Neural progenitor cell (in vitro differentiated cells): ENCODE results near the gene CYLD. TPM values are rescaled to one million over a fixed set of nuclear protein-coding genes. Genes with fewer than 3 reads are reported as not detected.

Source experiments
- DNase-seq: peaks from one replicate; pipeline ENCODE4 v3.0.0-alpha.2; 2016; ENCODE audit warnings: low spot score
- H2AFZ ChIP-seq: fragments of 200-600 bp; sonication (generic); replicated peaks from 2 replicates; pipeline ENCODE4 v1.6.1; 2016; ENCODE audit warnings: antibody characterized with exemption
- H3F3A ChIP-seq: fragments of 200-600 bp; sonication (generic); 2 replicates; pipeline ENCODE4 v1.6.1; 2016; ENCODE audit warnings: antibody characterized with exemption, low read depth
- H3K27ac ChIP-seq: fragments of 200-600 bp; sonication (generic); 2 replicates; pipeline ENCODE4 v1.5.1; 2016; ENCODE audit warnings: mild to moderate bottlenecking
- H3K27me3 ChIP-seq: fragments of 200-600 bp; sonication (generic); 2 replicates; pipeline ENCODE4 v1.6.1; 2016; ENCODE audit warnings: mild to moderate bottlenecking, moderate library complexity
- H3K36me3 ChIP-seq: fragments of 200-600 bp; sonication (generic); 2 replicates; pipeline ENCODE4 v1.5.1; 2016
- H3K4me1 ChIP-seq: fragments of 200-600 bp; sonication (generic); 2 replicates; pipeline ENCODE4 v1.6.1; 2016; ENCODE audit warnings: mixed run types
- H3K4me2 ChIP-seq: fragments of 200-600 bp; sonication (generic); 2 replicates; pipeline ENCODE4 v1.6.1; 2016
- H3K4me3 ChIP-seq: fragments of 200-600 bp; sonication (generic); 2 replicates; pipeline ENCODE4 v1.5.1; 2016
- H3K79me2 ChIP-seq: fragments of 200-600 bp; sonication (generic); 2 replicates; pipeline ENCODE4 v1.6.1; 2016; ENCODE audit warnings: low read depth
- H3K9ac ChIP-seq: fragments of 200-600 bp; sonication (generic); 2 replicates; pipeline ENCODE4 v1.6.1; 2016
- H3K9me3 ChIP-seq: fragments of 200-600 bp; sonication (generic); 2 replicates; pipeline ENCODE4 v1.5.1; 2016; ENCODE audit warnings: low read depth
- H4K20me1 ChIP-seq: fragments of 200-600 bp; sonication (generic); 2 replicates; pipeline ENCODE4 v1.6.1; 2016; ENCODE audit warnings: low read depth
- H3K27ac Mint-ChIP-seq: 3 replicates; pipeline ENCODE4 v1.8.0; 2021; ENCODE audit warnings: mixed read lengths
- H3K27me3 Mint-ChIP-seq: 2 replicates; pipeline ENCODE4 v1.8.0; 2022; ENCODE audit warnings: low read depth, mild to moderate bottlenecking, inconsistent platforms, moderate library complexity, mixed read lengths; ENCODE audit not compliant: insufficient read depth
- H3K36me3 Mint-ChIP-seq: 3 replicates; pipeline ENCODE4 v1.8.0; 2021; ENCODE audit warnings: mixed read lengths
- H3K4me1 Mint-ChIP-seq: 3 replicates; pipeline ENCODE4 v1.8.0; 2021; ENCODE audit warnings: mixed read lengths
- H3K4me3 Mint-ChIP-seq: 3 replicates; pipeline ENCODE4 v1.8.0; 2021; ENCODE audit warnings: mild to moderate bottlenecking, moderate library complexity, mixed read lengths
- H3K9me3 Mint-ChIP-seq: 3 replicates; pipeline ENCODE4 v1.8.0; 2020; ENCODE audit warnings: mixed read lengths
- EZH2 ChIP-seq: fragments of 200-600 bp; sonication (generic); IDR thresholded peaks from 2 replicates; pipeline ENCODE4 v1.6.1; 2017; ENCODE audit warnings: antibody characterized with exemption, mild to moderate bottlenecking, moderate library complexity
- EZH2phosphoT487 ChIP-seq: fragments of 200-600 bp; sonication (generic); IDR thresholded peaks from 2 replicates; pipeline ENCODE4 v1.6.1; 2017; ENCODE audit warnings: antibody characterized with exemption
- total RNA-seq: library from RNA; depleted of rRNA; stranded (reverse); fragments of >200 nt; gene quantifications from 2 replicates; pipeline ENCODE4 v1.2.3, GENCODE V29; 2015; ENCODE audit warnings: low replicate concordance
- TF ChIP-seq, protein P1 (sequence below): fragments of 200-600 bp; sonication (generic); IDR thresholded peaks from 2 replicates; pipeline ENCODE4 v1.5.1; 2017; ENCODE audit warnings: antibody characterized with exemption, mild to moderate bottlenecking

The CYLD gene
- total RNA-seq, 1 donor from 2014 or later = 22.0 TPM

- Histone ChIP-seq H3K27ac (no peak overlapping the region), H3K9ac (no peak overlapping the region), H3K27me3 (no peaks in the 10 kb centered on the region), H3K4me3 (no peak overlapping the region), H3K79me2 (no peaks in the 10 kb centered on the region), H3K4me1 (no peaks in the 10 kb centered on the region), H3K36me3 (no peaks in the 10 kb centered on the region), H4K20me1 (no peaks in the 10 kb centered on the region), H2AFZ (no peak overlapping the region), H3K4me2 (no peak overlapping the region), H3F3A (no peaks in the 10 kb centered on the region), H3K9me3 (no peaks in the 10 kb centered on the region)
- Mint-ChIP-seq H3K27ac (no peak overlapping the region), H3K9me3 (no peaks in the 10 kb centered on the region), H3K4me3 (no peak overlapping the region), H3K36me3 (peaks cover 13% of the 10 kb centered on the region), H3K4me1 (no peaks in the 10 kb centered on the region), H3K27me3 (no peaks in the 10 kb centered on the region)
- TF ChIP-seq EZH2phosphoT487 = no peak
- TF ChIP-seq, protein P1, sequence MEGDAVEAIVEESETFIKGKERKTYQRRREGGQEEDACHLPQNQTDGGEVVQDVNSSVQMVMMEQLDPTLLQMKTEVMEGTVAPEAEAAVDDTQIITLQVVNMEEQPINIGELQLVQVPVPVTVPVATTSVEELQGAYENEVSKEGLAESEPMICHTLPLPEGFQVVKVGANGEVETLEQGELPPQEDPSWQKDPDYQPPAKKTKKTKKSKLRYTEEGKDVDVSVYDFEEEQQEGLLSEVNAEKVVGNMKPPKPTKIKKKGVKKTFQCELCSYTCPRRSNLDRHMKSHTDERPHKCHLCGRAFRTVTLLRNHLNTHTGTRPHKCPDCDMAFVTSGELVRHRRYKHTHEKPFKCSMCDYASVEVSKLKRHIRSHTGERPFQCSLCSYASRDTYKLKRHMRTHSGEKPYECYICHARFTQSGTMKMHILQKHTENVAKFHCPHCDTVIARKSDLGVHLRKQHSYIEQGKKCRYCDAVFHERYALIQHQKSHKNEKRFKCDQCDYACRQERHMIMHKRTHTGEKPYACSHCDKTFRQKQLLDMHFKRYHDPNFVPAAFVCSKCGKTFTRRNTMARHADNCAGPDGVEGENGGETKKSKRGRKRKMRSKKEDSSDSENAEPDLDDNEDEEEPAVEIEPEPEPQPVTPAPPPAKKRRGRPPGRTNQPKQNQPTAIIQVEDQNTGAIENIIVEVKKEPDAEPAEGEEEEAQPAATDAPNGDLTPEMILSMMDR = no peak
- no peak for TF ChIP-seq EZH2
- no peak for DNase-seq
Measured at GRCh38 chr16:50781518-50781917, 39.6 kb downstream of the CYLD start.

DNA sequence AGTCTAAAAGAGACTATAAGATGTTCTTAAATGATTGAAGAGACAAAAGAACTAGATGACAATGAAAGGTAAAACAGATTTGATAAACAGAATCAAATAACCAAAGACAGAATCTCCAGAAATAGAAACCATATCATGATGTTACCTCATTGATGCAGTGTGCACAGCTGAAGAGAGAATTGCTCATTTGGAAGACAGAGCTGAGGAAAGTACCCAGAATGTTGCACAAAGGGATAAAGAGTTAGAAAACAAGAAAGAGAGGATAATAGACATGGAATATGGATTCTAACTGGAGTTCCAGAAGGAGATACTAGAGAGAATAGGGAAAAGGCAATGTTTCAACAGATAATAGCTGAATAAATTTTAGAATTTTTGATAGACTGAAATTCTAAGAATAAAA is 47.9 kb downstream of the CYLD start:
- H3K36me3 Mint-ChIP-seq = peaks cover 9% of the 10 kb centered on the region
- Histone ChIP-seq H3K4me1 (no peaks in the 10 kb centered on the region), H3K9ac (no peak overlapping the region), H2AFZ (no peak overlapping the region), H3K36me3 (no peaks in the 10 kb centered on the region), H3K4me3 (no peak overlapping the region), H3K27me3 (no peaks in the 10 kb centered on the region), H3F3A (no peaks in the 10 kb centered on the region), H4K20me1 (no peaks in the 10 kb centered on the region), H3K4me2 (no peak overlapping the region), H3K79me2 (no peaks in the 10 kb centered on the region), H3K27ac (no peak overlapping the region), H3K9me3 (peaks cover 9% of the 10 kb centered on the region)
- no peak for TF ChIP-seq EZH2phosphoT487
- TF ChIP-seq, protein P1 = no peak
- H3K4me3 Mint-ChIP-seq = no peak overlapping the region
- no peaks in the 10 kb centered on the region for H3K27me3 Mint-ChIP-seq
- peaks cover 11% of the 10 kb centered on the region for H3K9me3 Mint-ChIP-seq
- H3K4me1 Mint-ChIP-seq = no peaks in the 10 kb centered on the region
- no peak overlapping the region for H3K27ac Mint-ChIP-seq
- no peak for DNase-seq

- no peak overlapping the region for H3K4me3 Mint-ChIP-seq
- Histone ChIP-seq H3K27me3 (no peaks in the 10 kb centered on the region), H3K9me3 (peaks cover 9% of the 10 kb centered on the region), H3K9ac (no peak overlapping the region), H3K4me1 (no peaks in the 10 kb centered on the region), H3K79me2 (no peaks in the 10 kb centered on the region), H3F3A (no peaks in the 10 kb centered on the region), H3K4me3 (no peak overlapping the region), H3K27ac (no peak overlapping the region), H2AFZ (no peak overlapping the region), H4K20me1 (no peaks in the 10 kb centered on the region), H3K36me3 (no peaks in the 10 kb centered on the region), H3K4me2 (no peak overlapping the region)
- H3K4me1 Mint-ChIP-seq = no peaks in the 10 kb centered on the region
- DNase-seq = no peak
- no peaks in the 10 kb centered on the region for H3K27me3 Mint-ChIP-seq
- no peak overlapping the region for H3K27ac Mint-ChIP-seq
- peaks cover 11% of the 10 kb centered on the region for H3K36me3 Mint-ChIP-seq
- no peak for TF ChIP-seq EZH2
- TF ChIP-seq, protein P1 = no peak
- no peak for TF ChIP-seq EZH2phosphoT487
- H3K9me3 Mint-ChIP-seq = peaks cover 11% of the 10 kb centered on the region
Measured at GRCh38 chr16:50791522-50791921, 49.6 kb downstream of the CYLD start.

DNA sequence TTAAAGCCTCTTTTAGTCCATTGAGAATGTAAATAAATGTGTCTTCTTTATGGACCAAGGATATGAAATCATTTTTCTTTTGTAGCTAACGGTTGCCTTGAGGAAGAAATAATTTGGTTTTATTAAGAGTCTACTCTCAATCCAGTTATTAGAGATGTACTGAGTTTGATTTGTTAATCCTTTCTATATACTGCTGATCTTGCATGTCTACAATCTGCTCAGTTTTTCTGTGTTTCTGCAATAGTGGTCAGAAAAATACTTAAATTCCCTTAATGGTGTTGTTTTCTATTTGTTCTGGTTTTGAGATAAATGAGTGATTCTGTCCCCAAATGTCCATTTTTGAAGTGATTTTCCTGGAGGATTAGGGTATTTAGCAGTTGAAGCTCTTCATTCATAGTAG is 54.9 kb downstream of the CYLD start:
- Histone ChIP-seq H3K27ac (no peak overlapping the region), H3K4me1 (peaks cover 11% of the 10 kb centered on the region), H2AFZ (no peak overlapping the region), H3K9me3 (no peaks in the 10 kb centered on the region), H3K79me2 (no peaks in the 10 kb centered on the region), H3K27me3 (no peaks in the 10 kb centered on the region), H4K20me1 (no peaks in the 10 kb centered on the region), H3K4me3 (no peak overlapping the region), H3K9ac (no peak overlapping the region), H3F3A (no peaks in the 10 kb centered on the region), H3K4me2 (no peak overlapping the region), H3K36me3 (no peaks in the 10 kb centered on the region)
- H3K27ac Mint-ChIP-seq = no peak overlapping the region
- peaks cover 2% of the 10 kb centered on the region for H3K9me3 Mint-ChIP-seq
- peaks cover 8% of the 10 kb centered on the region for H3K36me3 Mint-ChIP-seq
- TF ChIP-seq, protein P1 = no peak
- TF ChIP-seq EZH2 (no peak), EZH2phosphoT487 (no peak)
- no peak overlapping the region for H3K4me3 Mint-ChIP-seq
- H3K4me1 Mint-ChIP-seq = no peaks in the 10 kb centered on the region
- no peak for DNase-seq
- H3K27me3 Mint-ChIP-seq = no peaks in the 10 kb centered on the region
